Endometrial microvascular endothelial cells (primary cell): ENCODE results near the gene RAB9B. TPM values are rescaled to one million over a fixed set of nuclear protein-coding genes. Genes with fewer than 3 reads are reported as not detected.

Source experiments
- in situ Hi-C: cut with HindIII; loops from 2 replicates; pipeline ENCODE4 v1.10.0; 2017; ENCODE audit warnings: low sequenced_read_pairs, low pct_unique_long_range_greater_than_20kb; ENCODE audit errors: inconsistent ontology term
- total RNA-seq: library from RNA; depleted of rRNA; stranded (reverse); fragments of >200 nt; gene quantifications from one replicate; pipeline ENCODE4 v1.2.3, GENCODE V29; 2015; ENCODE audit errors: inconsistent ontology term

The RAB9B gene
- total RNA-seq, 1 donor from 2014 or later: 0.46 TPM

GRCh38 chrX:103780336-103781061 is 51.6 kb downstream of the RAB9B start:
- in situ Hi-C loops: no loop called here

DNA sequence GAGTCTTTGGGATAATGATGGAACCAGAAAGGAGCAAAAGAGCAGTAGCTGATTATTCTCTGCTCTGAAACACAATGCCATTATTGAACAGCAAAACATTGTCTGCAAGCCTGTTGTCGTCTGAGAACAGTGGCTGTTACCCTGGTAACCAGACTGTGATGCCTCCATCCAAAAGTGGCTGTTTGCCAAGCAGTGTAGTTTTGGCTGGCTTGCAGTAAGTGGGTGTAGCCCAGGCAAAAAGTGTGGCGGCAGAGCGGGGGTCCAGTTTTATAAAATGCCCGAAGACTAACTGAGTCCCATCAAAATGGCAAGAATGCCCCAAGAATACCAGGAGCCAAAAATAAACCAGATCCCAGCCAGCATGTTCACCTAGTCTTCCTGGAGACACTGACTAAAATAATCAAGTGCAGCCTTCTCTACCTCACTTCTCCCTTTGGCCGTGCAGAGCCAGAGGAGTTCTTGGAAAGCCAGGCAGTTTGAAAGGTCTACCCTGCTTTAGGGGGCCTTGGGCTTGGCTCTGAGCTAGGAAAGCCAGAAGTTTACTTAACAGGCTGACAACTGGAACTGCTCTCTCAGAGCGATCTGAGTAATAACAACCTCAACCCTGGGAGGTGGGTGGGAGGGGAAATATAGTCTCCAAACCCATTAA is 52.8 kb downstream of the RAB9B start:
- in situ Hi-C loops: no loop called here

DNA sequence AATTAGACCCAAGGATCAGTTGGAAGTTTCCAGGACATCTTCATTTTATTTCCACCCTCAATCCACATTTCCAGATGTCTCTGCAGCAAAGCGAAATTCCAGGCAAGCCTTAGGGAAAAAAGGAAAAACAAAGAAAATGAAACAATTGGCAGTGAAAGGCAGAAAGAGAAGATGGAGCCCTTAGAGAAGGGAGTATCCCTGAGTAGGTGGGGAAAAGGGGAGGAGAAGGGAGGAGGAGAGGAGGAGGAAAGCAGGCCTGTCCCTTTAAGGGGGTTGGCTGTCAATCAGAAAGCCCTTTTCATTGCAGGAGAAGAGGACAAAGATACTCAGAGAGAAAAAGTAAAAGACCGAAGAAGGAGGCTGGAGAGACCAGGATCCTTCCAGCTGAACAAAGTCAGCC is 55.5 kb downstream of the RAB9B start, which contains the start of gene PLP1:
Gene PLP1 (plus strand): TSS at position 295 of the 400 bp plus-strand sequence. CDS start 156 bp downstream, outside the sequence.
- in situ Hi-C loops: no loop called here

GRCh38 chrX:103774070-103774642 is 57.9 kb downstream of the RAB9B start:
- in situ Hi-C loops: no loop called here

DNA sequence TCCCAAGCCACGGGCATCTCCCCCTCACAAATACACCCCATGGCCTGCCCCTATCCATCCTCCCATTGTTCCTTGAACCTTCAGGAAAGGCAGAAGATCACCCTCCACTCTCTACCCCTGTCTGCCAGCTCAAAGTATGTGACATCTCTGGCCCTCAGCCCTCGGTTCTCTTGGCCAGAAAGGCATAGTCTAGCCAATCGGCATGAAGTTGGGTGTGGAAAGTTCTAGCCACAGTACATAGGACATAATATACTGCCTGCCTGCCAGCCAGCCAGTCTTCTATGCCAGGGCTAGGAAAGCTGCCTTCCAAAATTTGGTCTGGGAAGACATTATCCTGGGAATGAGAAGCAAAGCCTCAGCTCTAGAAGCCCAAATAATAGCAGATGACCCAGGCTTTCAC is 58.6 kb downstream of the RAB9B start:
- in situ Hi-C loops: no loop called here

Other genes starting within 250 kb of the RAB9B start
- gene TCEAL4, start 246.7 kb downstream of the RAB9B start, total RNA-seq: 25.8 TPM
- gene TCEAL3, start 224.3 kb downstream of the RAB9B start, total RNA-seq: 13.9 TPM
- 36.1 TPM for gene TCEAL1, start 203.3 kb downstream of the RAB9B start, total RNA-seq
- gene MORF4L2, start 145.6 kb downstream of the RAB9B start, total RNA-seq: 385 TPM
- not detected for gene TMEM31, start 121.3 kb downstream of the RAB9B start, total RNA-seq
- gene PLP1, start 55.4 kb downstream of the RAB9B start, total RNA-seq: not detected
- 1.6 TPM for gene TMSB15B, start 130.4 kb upstream of the RAB9B start, total RNA-seq
- not detected for gene H2BW1, start 181.5 kb upstream of the RAB9B start, total RNA-seq
- not detected for gene H2BW2, start 207.7 kb upstream of the RAB9B start, total RNA-seq
- gene TMSB15C, start 244.0 kb upstream of the RAB9B start, total RNA-seq: 4.6 TPM